Measurements from ENCODE around the gene ECPAS.
"Not testable (repeated sequence)": the region's sequence is repeated elsewhere in the genome, so short reads cannot be mapped to it uniquely, and the experiment has no call there.

The ECPAS gene

GRCh38 chr9:111483858-111484571 is at the start of gene ECPAS:
Gene ECPAS (minus strand): TSS chr9:111484383. CDS start chr9:111472918, 11,465 bp downstream.
- peak; percentile 55 for DNase-seq

GRCh38 chr9:111533099-111533790 is 49.1 kb upstream of the ECPAS start:
- no peak for DNase-seq

- DNase-seq = no peak
Measured at GRCh38 chr9:111531716-111532115, 47.5 kb upstream of the ECPAS start.

GRCh38 chr9:111529787-111530186 is 45.6 kb upstream of the ECPAS start:
- no peak for DNase-seq

GRCh38 chr9:111527347-111527746 is 43.2 kb upstream of the ECPAS start:
- DNase-seq = no peak

GRCh38 chr9:111525056-111525977 is 41.1 kb upstream of the ECPAS start, which contains the start of gene ZNF483:
Gene ZNF483 (plus strand): TSS chr9:111525179. CDS start chr9:111527396, 2,217 bp downstream.
- no peak for DNase-seq

GRCh38 chr9:111524731-111525055 is 40.5 kb upstream of the ECPAS start:
- no peak for DNase-seq

- DNase-seq = no peak
Measured at GRCh38 chr9:111516061-111516465, 31.9 kb upstream of the ECPAS start.

- DNase-seq = no peak
Measured at GRCh38 chr9:111514967-111515366, 30.8 kb upstream of the ECPAS start.

GRCh38 chr9:111511581-111511980 is 27.4 kb upstream of the ECPAS start:
- DNase-seq = not testable (repeated sequence)

GRCh38 chr9:111502506-111502905 is 18.3 kb upstream of the ECPAS start:
- no peak for DNase-seq

- DNase-seq = no peak
Measured at GRCh38 chr9:111501648-111502047, 17.5 kb upstream of the ECPAS start.

- no peak for DNase-seq
Measured at GRCh38 chr9:111501005-111501562, 16.9 kb upstream of the ECPAS start.

GRCh38 chr9:111497196-111497595 is 13.0 kb upstream of the ECPAS start:
- DNase-seq = not testable (repeated sequence)

- DNase-seq = no peak
Measured at GRCh38 chr9:111484572-111484894, 350 bp upstream of the ECPAS start.

GRCh38 chr9:111483439-111483857 is 735 bp downstream of the ECPAS start:
- no peak for DNase-seq

GRCh38 chr9:111482694-111483438 is 1.3 kb downstream of the ECPAS start:
- DNase-seq = peak; percentile 58

- DNase-seq = peak; percentile 58
Measured at GRCh38 chr9:111481885-111482636, 2.1 kb downstream of the ECPAS start.

- no peak for DNase-seq
Measured at GRCh38 chr9:111477677-111478076, 6.5 kb downstream of the ECPAS start.

- DNase-seq = no peak
Measured at GRCh38 chr9:111475195-111475594, 9.0 kb downstream of the ECPAS start.

- no peak for DNase-seq
Measured at GRCh38 chr9:111474385-111474784, 9.8 kb downstream of the ECPAS start.
